ENCODE measurements around the gene TOP3B.
A peak's percentile ranks its signal among the peaks of the same experiment; 100 is the strongest.

Gene TOP3B

DNA sequence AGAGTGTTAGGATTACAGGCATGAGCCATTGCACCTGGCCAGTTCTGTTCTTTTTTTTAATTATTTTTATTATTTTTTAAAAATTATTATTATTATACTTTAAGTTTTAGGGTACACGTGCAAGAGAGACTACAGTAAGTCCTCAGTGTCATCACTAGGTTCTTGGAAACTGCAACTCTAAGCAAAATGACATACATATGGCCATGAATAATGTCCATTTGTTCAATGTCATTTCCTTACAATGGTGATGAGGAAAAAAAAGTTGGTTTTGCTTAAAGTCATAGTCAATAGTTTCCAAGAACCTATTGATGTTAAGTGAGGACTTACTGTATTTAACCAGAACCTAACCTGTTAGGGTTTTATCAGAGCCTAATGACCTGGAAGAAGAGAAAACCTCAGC, 29.4 kb upstream of the TOP3B start:
- no peak for DNase-seq

GRCh38 chr22:22010358-22010757, 27.8 kb upstream of the TOP3B start:
- DNase-seq = no peak

DNA sequence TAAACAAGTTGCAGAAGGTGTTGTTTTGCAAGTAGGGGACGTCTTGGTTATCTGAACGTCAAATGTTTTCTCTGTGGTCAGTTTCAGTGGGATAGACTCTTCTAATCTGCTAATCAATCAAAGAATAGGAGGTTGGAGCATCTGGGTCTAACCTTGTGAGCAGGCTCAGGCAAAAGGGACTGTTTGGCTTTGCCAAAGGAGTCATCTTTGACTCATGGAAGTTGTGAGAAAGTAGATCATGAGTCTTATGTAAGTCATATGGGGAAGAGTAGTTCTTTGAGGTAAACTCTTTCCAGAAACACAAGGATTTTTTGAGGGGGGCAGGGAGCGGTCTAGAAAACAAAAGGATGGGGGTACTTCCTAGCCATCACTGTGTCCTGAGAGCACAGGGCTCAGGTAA, 27.1 kb upstream of the TOP3B start:
- DNase-seq = no peak

GRCh38 chr22:22006596-22006990, 24.0 kb upstream of the TOP3B start:
- no peak for DNase-seq

- no peak for DNase-seq
These were observed 23.5 kb upstream of the TOP3B start for GRCh38 chr22:22005945-22006595.

DNA sequence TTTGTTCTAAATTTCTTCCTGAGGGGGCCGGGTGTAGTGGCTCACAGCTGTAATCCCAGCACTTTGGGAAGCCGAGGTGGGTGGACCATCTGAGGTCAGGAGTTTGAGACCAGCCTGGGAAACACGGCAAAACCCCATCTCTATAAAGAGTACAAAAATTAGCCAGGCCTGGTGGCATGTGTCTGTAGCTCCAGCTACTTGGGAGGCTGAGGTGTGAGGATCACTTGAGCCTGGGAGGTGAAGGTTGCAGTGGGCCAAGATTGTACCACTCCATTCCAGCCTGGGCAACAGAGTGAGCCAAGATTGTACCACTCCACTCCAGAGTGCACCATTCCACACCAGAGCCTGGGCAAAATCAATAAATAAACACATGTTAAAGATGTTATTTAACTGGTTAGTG, 20.6 kb upstream of the TOP3B start:
- DNase-seq = no peak

- DNase-seq = no peak
These were observed 20.0 kb upstream of the TOP3B start for GRCh38 chr22:22002526-22003055.

DNA sequence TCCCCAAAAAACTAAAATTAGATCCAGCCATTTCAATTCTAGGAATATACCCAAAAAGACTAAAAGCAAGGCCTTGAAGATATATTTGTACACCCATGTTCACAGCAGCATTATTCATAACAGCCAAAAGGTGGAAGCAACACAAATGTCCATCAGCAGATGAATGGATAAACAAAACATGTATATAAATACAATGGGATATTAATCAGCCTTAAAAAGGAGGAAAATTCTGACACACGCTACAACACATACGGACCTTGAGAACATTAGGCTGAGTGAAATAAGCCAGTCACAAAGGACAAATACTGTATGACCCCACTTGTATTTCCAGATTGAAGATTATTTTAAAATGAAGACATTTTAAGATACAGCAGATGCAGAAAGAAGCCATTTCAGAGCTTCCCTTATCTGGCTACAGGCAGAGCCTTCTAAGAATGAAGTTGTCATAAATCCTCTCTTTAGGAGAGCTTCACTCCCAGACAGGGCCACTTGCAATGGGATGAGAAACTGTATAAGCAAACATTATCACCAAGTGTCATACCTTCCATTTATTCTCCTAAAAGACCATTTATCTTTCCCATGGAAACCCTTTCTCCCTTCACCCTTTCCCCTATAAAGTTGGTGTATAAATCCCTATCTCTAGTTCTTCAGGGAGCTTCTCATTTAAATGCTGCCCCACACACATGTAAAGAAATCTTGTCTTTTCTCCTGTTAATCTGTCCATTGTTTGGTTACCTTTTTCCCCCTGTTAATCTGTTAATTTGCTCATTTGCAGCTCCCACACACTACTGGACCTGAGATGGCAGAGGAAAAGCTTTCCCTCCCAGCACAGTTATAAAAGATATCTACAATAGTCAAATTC, 19.3 kb upstream of the TOP3B start:
- no peak for DNase-seq

DNA sequence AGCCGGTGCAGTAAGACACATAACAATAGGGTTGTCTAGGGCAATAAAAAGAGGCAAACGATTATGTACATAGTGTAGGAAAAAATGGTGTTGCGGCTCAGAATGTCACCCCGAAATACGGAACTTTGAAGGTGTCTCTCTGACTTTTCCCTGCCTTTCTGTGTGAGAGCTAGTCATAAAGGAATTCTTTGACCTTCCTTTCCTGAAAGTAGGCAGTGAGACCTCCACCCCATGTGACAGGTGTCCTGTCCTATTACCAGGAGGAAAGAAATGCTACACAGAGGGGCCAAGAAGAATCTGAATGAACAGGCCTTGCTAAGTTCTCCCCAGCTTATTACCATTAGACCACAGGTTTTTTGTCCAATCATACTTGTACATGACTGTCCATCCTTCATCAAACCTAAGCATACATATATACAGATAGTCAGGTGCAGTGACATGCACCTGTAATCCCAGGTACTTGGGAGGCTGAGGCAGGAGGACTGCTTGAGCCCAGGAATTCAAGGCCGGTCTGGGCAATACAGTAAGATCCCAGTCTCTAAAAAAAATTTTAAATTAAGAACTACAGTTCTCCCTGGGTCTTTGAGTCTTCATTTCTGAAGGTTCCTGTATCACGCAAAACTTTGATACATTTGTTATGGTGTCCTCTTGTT, 16.1 kb upstream of the TOP3B start:
- DNase-seq = no peak

DNA sequence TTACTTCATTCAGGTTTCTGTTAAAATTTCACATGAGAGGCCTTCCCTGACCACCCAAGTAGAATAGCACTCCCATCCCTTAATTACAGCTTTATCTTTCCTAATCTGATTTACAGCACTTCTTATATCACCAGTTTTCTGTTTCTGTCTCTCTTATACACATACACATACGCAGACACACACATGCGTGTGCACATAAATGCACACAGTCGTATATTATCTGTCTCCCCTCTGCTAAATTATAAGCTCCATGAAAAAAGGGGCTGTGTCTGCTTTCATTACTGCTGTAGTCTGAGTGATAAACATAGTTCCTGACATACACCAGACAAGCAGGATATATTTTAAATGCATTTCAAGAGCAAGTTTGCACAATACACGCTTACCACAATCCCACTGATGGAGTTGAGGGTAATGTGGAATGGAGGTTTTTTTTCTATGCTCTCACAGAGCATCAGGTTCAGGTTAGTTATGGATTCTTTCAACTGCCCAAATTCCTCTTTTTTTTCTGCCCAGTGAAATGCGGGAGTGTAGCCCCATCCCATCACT, 13.7 kb upstream of the TOP3B start:
- DNase-seq = no peak

DNA sequence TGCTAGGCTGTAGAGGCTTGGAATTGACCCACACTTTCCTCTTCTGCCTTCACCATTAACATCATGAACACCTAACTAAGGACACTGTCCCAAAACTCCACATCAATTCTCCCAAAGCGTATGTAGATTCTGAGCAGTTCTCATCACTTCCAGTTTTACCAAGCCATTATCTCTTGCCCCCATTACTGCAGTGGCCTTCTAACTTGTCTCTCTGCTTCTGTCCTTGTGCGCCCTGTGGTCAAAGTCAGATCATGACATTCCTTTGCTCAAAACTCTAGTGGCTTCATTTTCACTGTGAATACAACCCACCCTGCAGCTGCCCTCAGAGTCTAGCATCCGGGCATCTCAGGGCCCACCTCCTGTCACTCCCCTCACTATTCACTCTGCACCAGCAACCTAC, 13.1 kb upstream of the TOP3B start:
- DNase-seq = no peak

DNA sequence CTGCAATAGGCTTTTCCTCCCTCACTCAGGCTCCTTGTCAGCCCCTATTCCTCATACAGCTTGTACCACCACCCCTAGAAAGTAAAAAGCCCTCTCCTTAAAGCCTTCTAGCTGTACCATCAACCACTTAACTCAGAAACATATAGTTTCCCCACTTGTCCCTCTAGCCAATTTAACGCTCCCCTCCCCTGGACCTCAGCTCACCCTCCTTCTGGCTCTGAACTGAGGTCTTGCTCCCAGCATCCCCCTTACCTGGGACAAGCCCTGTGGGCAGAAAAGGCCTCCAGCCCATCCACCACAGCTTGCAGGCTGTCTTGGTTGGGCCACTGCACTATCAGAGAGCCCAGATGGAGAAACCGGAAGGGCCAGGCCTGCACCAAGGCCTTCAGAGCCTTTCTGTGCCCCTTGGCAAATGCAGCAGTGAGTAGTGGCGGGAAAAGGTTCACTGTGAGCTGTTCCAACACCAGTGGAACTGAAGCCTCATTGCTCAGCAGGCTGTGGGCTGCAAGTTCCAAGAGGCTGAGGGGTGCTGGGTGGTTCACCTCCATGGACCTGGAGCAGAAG, 12.4 kb upstream of the TOP3B start:
- no peak for DNase-seq

DNA sequence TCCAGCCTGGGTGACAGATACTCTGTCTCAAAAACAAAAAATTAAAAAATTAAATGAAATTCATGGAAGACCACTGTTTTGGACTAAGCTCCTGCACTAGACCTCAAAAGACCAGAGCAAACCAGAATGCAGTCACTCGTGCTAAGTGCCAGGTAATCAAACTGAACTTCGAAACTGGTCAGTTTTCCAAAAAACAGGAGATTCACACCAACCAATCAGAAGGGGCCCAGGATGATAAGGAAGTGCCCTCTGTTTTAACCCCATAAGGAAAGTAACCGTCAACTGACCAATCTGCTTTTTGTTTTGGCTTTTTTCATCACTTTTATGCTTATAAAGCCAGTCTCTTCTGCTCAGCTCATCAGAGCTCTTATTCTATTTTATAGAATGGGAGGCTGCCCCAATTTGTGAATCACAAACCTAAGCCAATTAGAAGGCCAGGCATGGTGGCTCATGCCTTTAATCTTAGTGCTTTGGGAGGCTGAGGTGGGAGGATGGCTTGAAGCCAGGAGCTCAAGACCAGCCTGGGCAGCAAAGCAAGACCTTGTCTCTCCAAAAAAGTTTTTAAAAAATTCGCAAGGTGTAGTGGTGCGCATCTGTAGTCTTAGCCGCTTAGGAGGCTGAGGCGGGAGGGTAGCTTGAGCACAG, 10.1 kb upstream of the TOP3B start:
- no peak for DNase-seq

DNA sequence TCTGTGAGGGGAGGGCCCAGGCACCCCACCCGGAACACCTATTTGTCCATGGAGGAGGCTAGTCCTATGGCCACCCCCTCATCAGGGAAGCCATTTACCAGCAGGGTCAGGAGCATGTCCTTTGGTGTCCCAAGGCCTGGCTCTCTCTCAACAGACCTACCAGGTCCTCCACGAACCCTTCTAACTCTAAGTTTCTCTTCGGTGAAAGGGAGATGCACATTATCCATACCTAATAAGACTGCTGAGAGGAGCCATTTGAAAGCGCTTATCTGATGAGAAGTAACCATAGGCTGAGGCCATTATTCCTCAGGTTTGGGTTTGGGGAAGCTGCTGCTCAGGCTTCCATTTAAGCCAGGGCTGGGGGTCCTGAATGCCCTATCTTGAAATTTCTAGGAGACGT, 9.2 kb upstream of the TOP3B start:
- no peak for DNase-seq

- DNase-seq = no peak
These were observed 8.7 kb upstream of the TOP3B start for GRCh38 chr22:21991304-21991596.

DNA sequence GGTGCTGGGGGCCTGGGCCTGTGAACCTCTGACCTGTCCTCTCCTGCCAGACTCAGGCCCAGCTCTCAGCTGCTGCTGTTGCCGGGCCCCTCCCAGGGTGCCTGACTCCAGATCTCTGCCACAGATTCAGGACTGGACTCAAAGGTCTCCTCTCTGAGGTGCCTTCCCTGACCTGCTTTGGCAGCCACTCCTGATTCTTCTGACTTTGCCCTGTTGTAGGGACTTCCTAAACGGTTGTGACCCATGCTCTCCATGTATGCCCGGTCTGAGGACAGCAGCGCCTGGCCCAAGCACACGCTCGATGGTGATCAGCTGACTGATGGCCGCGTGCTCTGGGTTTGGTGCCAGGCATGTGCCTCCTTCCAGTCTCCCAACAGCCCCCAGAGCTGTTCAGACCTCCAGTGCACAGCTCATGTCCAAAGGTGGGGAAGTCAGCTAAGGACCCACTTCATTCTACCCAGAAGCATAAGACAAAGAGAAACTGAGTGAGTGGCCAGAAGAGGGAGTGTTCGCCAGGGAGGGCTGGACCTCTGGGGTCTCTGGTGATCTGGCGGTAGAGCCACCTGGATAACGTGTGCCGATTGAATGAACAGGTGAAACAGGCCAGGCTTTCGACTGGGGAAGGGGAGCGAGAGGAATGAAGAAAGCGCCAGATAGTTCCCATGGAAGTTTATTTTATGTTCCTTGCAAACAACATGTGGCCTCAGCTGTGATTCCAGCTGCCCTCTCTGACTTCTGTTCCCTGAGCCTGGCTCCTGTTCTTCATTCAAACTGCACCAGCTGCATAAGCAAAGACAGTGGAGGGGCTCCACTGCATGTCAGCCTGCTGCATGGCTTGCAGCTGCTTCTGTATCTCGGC, 8.1 kb upstream of the TOP3B start:
- DNase-seq = no peak

- no peak for DNase-seq
These were observed 6.5 kb upstream of the TOP3B start for GRCh38 chr22:21989049-21989448.

DNA sequence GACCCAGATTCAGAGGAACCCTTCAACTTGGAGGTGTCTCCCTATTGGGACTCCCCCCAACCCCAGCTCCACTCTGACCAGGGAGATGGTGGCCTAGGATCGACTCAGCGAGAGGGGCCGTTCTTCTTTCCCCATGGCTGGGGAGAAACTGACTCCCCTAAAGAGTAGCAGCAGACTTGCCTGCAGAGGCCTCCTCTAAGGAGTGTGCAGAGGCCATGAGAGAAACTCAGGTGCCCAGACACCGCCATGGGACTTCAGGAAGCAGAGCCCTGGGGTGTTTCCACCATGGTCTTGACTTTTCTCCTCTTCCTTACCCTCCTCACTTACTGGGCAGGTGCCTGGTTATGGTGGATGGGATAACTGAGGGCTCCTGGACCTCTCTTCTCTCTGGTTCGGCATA, 2.6 kb upstream of the TOP3B start:
- DNase-seq = no peak

DNA sequence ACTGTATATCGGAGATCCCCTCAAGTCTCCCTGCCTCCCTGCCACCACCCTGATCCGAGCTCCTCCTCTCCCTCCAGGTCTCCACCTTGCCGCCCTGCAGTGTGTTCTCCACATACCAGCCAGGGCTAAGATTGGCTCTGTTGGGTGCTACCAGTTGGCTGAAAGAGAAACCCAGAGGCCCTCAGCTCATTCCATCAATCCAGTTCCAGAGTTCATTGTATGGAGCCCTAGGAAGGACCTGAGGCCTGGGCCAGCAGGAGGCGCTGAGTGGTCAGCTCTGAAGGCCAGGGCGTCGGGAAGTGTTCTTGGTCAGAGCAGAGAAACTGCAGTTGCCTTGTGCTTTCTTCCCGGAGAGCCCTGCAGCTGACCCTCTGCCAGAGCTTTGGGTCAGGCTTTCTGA, 2.2 kb upstream of the TOP3B start:
- peak; percentile 4 for DNase-seq

- DNase-seq = no peak
These were observed 713 bp downstream of the TOP3B start for GRCh38 chr22:21981874-21982273.

DNA sequence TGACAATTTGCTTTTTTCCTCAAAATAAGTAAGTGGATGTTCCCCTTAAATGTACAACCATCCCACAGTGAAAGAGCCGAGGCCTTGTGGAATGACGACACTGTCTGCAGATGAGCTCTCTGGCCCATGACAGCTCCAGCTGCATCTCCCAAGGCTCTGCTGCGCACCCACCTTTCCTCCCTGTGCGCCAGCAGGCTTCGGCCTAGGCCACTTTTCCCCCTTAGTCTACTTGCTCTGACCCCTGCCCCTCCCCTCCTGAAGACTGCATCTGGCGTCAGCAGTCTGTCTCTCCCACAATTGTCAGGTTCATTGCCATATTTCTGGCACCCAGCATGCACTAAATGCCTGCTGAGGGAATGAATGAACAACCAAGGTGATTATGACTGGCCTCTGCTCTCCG, 2.0 kb downstream of the TOP3B start:
- DNase-seq = no peak
